ENCODE results near the gene REV1.
"Not testable (repeated sequence)": the region's sequence is repeated elsewhere in the genome, so short reads cannot be mapped to it uniquely, and the experiment has no call there.

DNA sequence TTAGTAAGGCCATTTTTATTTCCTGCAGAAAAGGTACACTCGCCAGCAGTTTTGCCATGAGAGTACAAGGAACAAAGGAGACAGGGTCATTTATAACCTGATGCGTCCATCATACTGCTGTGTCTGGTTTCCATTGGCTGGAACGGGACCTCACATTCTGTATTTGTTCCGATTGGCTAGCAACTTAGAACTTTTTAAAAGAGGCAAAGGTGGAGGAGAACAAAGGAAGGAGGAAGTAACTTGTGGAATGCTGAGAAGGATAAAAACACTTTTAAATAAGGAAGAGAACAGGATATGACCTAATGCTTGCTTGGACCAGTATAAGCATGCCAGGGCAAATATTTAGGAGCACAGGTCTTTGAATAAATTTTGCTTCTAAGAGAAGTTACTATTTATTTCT is 14.7 kb downstream of the REV1 start:
- TF ChIP-seq, protein P1, sequence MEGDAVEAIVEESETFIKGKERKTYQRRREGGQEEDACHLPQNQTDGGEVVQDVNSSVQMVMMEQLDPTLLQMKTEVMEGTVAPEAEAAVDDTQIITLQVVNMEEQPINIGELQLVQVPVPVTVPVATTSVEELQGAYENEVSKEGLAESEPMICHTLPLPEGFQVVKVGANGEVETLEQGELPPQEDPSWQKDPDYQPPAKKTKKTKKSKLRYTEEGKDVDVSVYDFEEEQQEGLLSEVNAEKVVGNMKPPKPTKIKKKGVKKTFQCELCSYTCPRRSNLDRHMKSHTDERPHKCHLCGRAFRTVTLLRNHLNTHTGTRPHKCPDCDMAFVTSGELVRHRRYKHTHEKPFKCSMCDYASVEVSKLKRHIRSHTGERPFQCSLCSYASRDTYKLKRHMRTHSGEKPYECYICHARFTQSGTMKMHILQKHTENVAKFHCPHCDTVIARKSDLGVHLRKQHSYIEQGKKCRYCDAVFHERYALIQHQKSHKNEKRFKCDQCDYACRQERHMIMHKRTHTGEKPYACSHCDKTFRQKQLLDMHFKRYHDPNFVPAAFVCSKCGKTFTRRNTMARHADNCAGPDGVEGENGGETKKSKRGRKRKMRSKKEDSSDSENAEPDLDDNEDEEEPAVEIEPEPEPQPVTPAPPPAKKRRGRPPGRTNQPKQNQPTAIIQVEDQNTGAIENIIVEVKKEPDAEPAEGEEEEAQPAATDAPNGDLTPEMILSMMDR (IDR thresholded peaks at IDR 0.05; ENCODE audit: low read depth, low read length): not testable (repeated sequence)
- not testable (repeated sequence) for TF ChIP-seq EZH2phosphoT487 (IDR thresholded peaks at IDR 0.05; ENCODE audit: low read depth)
